GM19328 (cell line): ENCODE measurements around the gene AVP.
"Not testable (repeated sequence)": the region's sequence is repeated elsewhere in the genome, so short reads cannot be mapped to it uniquely, and the experiment has no call there.

Source experiments
- ATAC-seq: cut with Tn5 transposase; IDR thresholded peaks from one replicate; pipeline ENCODE4 v1.9.1; 2021; ENCODE audit warnings: mild to moderate bottlenecking, moderate library complexity; ENCODE audit not compliant: unreplicated experiment

AVP gene, protein sequence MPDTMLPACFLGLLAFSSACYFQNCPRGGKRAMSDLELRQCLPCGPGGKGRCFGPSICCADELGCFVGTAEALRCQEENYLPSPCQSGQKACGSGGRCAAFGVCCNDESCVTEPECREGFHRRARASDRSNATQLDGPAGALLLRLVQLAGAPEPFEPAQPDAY

DNA sequence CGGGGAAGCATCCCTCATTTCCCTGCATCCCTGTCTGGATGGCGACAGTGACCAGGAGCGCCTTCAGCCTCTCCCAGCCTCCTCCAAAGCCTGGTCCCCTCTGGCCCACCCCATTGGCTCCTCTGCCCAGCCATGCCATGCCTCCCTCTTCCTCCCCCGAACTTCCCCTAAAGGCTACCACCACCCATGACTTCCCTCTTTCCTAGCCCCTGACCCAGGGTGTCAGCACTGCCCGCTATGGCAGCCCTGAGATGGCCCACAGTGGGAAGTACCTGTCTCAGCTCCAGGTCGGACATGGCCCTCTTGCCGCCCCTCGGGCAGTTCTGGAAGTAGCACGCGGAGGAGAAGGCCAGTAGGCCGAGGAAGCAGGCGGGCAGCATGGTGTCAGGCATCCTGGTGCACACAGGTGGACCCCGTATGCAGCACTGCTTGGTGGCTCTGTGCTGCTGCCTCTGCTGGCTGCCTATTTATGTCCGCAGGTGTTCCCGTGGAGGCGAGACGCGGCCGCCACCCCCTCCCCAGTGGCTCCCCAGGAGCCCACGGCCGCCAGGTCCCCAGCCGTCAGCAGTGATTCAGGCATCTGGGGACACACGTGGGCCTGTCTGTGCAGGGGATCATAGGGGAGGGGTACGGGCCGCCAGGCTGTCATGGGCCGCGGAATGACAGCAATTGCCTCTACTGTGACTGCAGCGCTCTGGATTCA is at the start of gene AVP:
TSS of gene AVP (minus strand) at position 442 of the 703 bp plus-strand sequence. CDS start at position 392, 50 bp downstream.
- ATAC-seq = no peak

GRCh38 chr20:3134151-3134550 is 49.6 kb upstream of the AVP start:
- ATAC-seq = no peak

GRCh38 chr20:3133155-3133554 is 48.6 kb upstream of the AVP start:
- no peak for ATAC-seq

DNA sequence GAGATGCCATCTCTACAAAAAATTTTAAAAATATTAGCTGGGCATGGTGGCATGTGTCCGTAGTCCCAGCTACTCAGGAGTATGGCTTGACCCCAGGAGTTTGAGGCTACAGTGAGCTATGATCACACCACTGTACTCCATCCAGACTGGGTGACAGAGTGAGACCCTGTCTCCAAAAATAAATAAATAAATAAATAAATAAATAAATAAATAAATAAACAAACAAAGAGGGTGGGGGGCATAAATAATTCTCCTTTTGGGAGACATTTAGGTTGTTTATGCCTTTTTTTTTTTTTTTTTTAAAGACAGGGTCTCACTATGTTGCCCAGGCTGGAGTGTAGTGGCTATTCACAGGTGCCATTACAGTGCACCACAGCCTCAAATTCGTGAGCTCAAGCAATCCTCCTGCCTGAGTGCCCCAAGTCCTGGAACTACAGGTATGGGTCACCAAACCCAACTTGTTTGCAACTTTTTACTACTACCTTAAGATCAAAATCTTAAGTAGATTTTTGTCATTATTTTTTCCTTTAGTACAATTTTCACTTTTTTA is 45.6 kb upstream of the AVP start:
- ATAC-seq = no peak

DNA sequence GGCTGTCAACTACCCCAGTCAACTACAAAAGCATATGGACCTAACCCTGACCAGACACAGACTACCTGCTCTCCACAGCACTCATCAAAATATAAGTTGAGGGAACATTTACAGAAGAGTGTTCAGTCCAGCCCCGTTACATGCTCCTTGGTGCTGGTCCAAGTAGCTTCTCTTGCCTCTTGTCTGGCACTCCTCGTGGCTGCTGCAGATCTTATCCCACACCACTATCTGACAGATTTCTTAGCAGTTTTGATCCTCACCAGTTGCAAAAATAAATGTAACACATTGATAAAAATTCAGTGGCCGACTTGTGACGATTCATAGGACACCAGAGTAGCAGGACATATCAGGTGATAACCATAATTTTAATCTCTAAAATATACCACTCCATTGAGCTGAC is 44.6 kb upstream of the AVP start:
- ATAC-seq = no peak

DNA sequence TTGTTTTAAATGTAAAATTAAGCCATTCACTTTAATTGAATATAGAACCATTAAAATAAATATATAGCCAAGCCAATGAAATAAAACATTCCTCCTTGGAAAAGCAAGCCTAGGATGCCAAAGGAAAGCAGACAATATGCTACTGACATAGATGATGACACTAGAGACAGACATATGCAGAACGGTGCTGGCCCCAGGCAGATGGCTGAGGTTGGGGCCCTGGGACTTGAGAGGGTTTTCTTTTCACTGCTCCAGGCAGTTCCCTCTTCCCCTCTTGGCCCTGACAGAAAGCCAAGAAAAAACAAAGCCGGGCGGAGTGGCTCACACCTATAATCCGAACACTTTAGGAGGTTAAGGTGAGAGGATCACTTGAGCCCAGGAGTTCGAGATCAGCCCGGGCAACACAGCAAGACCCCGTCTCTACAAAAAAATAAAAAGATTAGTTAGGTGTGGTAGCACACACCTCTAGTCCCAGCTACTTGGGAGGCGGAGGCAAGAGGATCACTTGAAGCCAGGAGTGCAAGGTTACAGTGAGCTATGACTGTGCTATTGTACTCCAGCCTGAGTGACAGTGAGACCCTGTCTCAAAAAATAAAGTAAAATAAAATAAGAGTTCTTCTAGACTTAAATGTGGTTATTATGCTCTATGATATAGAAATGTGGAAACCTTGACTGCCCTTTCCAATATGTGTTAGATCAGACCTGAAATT is 43.9 kb upstream of the AVP start:
- no peak for ATAC-seq

DNA sequence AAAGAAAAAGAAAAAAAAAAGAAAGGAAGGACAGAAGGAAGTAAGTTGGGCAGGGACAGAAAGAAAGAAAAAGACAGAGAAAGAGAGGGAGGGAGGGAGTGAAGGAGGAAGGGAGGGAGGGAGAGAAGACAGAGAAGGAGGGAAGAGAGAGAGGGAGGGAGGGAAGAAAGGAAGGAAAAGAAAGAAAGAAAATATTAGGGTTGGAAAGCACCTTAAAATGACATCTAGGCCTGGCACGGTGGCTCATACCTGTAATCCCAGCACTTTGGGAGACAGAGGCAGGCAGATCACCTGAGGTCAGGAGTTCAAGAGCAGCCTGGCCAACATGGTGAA is 42.0 kb upstream of the AVP start:
- ATAC-seq = no peak

DNA sequence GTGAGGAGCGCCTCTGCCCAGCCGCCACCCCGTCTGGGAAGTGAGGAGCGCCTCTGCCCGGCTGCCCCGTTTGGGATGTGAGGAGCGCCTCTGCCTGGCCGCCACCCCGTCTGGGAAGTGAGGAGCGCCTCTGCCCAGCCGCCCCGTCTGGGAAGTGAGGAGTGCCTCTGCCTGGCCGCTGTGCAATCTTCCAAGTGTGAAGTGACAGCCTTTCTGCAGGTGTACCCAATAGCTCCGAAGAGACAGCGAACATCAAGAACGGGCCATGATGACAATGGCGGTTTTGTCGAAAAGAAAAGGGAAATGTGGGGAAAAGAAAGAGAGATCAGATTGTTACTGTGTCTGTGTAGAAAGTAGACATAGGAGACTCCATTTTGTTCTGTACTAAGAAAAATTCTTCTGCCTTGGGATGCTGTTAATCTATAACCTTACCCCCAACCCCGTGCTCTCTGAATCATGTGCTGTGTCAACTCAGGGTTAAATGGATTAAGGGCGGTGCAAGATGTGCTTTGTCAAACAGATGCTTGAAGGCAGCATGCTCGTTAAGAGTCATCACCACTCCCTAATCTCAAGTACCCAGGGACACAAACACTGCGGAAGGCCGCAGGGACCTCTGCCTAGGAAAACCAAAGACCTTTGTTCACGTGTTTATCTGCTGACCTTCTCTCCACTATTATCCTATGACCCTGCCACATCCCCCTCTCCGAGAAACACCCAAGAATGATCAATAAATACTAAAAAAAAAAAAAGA is 41.4 kb upstream of the AVP start:
- not testable (repeated sequence) for ATAC-seq

DNA sequence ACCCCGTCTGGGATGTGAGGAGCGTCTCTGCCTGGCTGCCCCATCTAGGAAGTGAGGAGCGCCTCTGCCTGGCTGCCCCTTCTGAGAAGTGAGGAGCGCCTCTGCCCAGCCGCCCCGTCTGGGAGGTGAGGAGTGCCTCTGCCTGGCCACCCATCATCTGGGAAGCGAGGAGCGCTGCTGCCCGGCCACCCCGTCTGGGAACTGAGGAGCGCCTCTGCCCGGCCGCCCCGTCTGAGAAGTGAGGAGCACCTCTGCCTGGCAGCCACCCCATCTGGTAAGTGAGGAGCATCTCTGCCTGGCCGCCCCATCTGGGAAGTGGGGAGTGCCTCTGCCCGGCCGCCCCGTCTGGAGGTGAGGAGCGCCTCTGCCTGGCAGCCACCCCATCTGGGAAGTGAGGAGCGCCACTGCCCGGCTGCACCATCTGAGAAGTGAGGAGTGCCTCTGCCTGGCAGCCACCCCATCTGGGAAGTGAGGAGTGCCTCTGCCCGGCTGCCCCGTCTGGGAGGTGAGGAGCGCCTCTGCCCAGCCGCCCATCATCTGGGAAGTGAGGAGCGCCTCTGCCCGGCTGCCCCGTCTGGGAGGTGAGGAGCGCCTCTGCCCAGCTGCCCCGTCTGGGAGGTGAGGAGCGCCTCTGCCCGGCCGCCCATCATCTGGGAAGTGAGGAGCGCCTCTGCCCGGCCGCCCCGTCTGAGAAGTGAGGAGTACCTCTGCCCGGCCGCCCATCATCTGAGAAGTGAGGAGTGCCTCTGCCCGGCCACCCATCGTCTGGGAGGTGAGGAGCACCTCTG is 40.4 kb upstream of the AVP start:
- not testable (repeated sequence) for ATAC-seq

DNA sequence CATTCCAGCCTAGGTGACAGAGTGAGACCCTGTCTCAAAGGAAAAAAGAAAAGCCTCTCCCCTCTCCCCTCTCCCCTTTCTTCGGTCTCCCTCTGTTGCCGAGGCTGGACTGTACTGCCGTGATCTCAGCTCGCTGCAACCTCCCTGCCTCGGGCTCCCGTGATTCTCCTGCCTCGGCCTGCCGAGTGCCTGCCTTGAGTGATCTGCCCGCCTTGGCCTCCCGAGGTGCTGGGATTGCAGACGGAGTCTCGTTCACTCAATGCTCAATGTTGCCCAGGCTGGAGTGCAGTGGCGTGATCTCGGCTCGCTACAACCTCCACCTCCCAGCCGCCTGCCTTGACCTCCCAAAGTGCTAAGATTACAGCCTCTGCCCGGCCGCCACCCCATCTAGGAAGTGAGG is 39.6 kb upstream of the AVP start:
- ATAC-seq = not testable (repeated sequence)

DNA sequence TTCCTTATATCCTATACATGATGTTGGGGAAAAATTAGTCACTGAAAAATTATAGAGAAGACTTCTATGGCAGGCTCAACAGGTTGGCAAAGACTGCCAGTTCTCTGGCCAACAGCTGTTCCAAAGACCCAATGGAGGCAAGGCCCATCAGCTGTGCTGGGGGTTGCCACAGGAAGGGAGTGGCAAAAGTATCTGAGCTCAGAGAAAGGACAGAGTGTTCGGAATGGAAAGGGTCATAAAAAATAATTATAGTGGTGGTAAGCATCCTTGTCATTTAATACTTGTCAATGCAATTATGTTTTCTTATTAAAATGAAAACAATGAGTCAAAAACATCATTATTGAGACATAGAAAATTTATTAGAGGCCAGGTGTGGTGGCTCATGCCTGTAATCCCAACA is 39.0 kb upstream of the AVP start:
- ATAC-seq = no peak

GRCh38 chr20:3121955-3122610 is 37.6 kb upstream of the AVP start:
- no peak for ATAC-seq

DNA sequence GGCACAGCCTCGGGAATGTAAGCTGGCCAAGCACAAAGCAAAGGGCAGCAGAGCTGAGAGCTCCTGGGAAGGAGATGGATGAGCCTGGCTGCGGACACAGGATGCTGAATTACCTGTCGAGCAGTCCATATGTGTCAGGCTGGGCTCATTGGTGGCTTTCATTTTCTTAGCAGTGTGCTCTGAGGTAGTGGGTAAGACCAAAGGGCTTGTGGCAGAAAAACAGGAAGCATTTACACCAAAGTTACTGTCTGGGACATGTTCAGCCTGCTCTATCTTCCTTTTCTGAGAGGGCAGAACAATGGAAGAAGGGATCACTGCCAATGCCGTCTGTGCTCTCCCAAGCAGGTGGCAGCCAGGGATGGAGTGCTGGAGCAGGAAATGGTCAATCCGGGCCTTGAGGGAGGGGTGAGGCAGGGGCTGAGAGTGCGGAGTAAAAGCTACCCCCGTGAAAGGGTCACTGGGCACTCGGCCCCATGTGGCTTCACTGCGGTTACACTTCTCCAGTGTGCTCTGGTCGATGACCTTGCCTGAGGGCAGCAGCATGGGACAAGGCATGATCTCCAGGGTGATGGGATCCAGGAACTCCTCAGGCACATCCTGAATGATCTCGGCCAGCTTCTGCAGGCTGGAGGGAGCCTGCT is 36.9 kb upstream of the AVP start:
- ATAC-seq = no peak

DNA sequence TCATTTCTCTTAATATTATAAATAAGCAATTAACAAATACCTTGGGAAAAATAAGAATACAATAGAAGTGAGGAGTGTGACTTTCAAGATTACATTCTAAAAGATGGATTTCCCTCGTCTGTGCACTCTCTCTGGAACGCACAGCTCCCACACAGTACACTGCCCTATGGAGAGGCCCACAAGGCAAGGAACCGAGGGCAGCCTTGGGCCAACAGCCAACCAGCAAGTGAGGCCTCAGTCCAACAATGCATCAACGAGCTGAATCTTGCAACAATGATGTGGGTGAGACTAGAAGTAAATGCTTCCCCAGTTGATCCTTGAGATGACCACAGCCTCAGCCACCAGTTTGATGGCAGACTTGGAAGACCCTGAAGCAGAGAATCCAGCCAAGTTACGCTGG is 34.5 kb upstream of the AVP start:
- no peak for ATAC-seq

DNA sequence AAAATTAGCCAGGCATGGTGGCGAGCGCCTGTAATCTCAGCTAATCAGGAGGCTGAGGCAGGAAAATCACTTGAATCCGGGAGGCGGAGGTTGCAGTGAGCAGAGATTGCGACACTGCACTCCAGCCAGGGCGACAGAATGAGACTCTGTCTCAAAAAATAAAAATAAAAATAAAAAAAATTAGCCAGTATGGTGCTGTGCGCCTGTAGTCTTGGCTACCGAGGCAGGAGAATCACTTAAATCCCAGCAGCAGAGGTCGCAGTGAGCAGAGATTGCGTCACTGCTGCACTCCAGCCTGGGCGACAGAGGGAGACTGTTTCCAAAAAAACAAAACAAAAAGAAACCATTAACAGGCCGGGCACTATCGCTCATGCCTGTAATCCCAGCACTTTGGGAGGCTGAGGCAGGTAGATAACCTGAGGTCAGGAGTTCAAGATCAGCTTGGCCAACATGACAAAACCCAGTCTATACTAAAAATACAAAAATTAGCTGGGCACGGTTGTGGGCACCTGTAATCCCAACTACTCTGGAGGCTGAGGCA is 33.4 kb upstream of the AVP start:
- ATAC-seq = not testable (repeated sequence)

GRCh38 chr20:3116341-3116740 is 31.8 kb upstream of the AVP start:
- no peak for ATAC-seq

- ATAC-seq = no peak
Measured at GRCh38 chr20:3115190-3116107, 30.9 kb upstream of the AVP start.

- ATAC-seq = no peak
Measured at GRCh38 chr20:3111995-3112394, 27.5 kb upstream of the AVP start.
